ENCODE results near the gene HABP2.
A peak's percentile ranks its signal among the peaks of the same experiment; 100 is the strongest.

- TF ChIP-seq ETS1 (IDR thresholded peaks at IDR 0.05) = no peak
- peak; percentile 96 for TF ChIP-seq CTCF (conservative IDR thresholded peaks at IDR 0.05; ENCODE audit: low read depth in 2 of 2)
- TF ChIP-seq POLR2AphosphoS5 (IDR thresholded peaks at IDR 0.05; ENCODE audit: low read depth) = no peak
- TF ChIP-seq CREB1 (CRISPR knock-in tag; IDR thresholded peaks at IDR 0.05; ENCODE audit: low read depth) = no peak
- no peak for TF ChIP-seq EZH2 (IDR thresholded peaks at IDR 0.05; ENCODE audit: low read depth, unreplicated experiment)
- no peak for TF ChIP-seq REST (IDR thresholded peaks at IDR 0.05; ENCODE audit: unreplicated experiment)
- no peak for TF ChIP-seq STAT1 (IDR thresholded peaks at IDR 0.05; ENCODE audit: unreplicated experiment)
- TF ChIP-seq EZH2phosphoT487 (IDR thresholded peaks at IDR 0.05; ENCODE audit: unreplicated experiment) = no peak
- TF ChIP-seq ZNF331 (CRISPR knock-in tag; IDR thresholded peaks at IDR 0.05; ENCODE audit: low read depth) = no peak
- no peak for TF ChIP-seq NANOG (IDR thresholded peaks at IDR 0.05; ENCODE audit: borderline replicate concordance)
These were observed 32.0 kb upstream of the HABP2 start for GRCh38 chr10:113520690-113521474.

All from GM23338 (cell line).